K562 (cell line): ENCODE data around the gene SPX. TPM values are rescaled to one million over a fixed set of nuclear protein-coding genes. Genes with fewer than 3 reads are reported as not detected.

Experiments used
- ATAC-seq: fragments of 200-7000 bp; cut with Tn5 transposase; 3 replicates; pipeline ENCODE4 v1.9.1; 2020; ENCODE audit warnings: moderate library complexity
- BruUV-seq: library from RNA; stranded (reverse); fragments of 400-500 nt; replicated peaks from 2 replicates; lab custom pipeline; 2021; lab: Mats Ljungman, UMichigan
- CTCF ChIA-PET: fragments of 300-600 bp; formaldehyde crosslinking; extraction: SDS; loops from one replicate; lab custom pipeline; 2021; ENCODE audit warnings: low intra/inter-chr PET ratio; lab: Yijun Ruan, JAX
- POLR2A ChIA-PET: fragments of 300-600, 350-650 bp; sonication (Branson Sonifier 250); formaldehyde crosslinking; extraction: SDS; loops from one replicate; lab custom pipeline; 2021; ENCODE audit warnings: antibody characterized with exemption, inconsistent platforms; lab: Yijun Ruan, JAX
- DNase-seq, 4 experiments: peaks; one replicate each; pipeline versions ENCODE4 v3.0.0 to v3.0.0-alpha.2; 2011 to 2018; ENCODE audit warnings: low spot score in 3 of 4, mixed read lengths in 3 of 4; ENCODE audit errors: extremely low read depth in 1 of 4
- FAIRE-seq: peaks from 2 replicates; lab custom pipeline; 2011; peaks lifted over from hg19 to GRCh38; lab: Jason Lieb, UNC
- H2AFZ ChIP-seq: 2 replicates; pipeline ENCODE4 v1.6.0; 2011; ENCODE audit warnings: low read depth, low read length, control low read depth, inconsistent platforms
- H3K27ac ChIP-seq: fragments of 200-600 bp; 3 replicates; pipeline ENCODE4 v1.8.0; 2011; ENCODE audit warnings: low read depth, mild to moderate bottlenecking, control low read depth, inconsistent platforms, low read length, moderate library complexity, mixed read lengths; ENCODE audit errors: extremely low read depth
- H3K27me3 ChIP-seq, 2 experiments: fragments of 300-600 bp in 1 of 2; 2 replicates in 1 of 2; 3 replicates in 1 of 2; pipeline versions ENCODE4 v1.6.0 to v1.8.0; 2011; ENCODE audit warnings: inconsistent platforms in 2 of 2, low read length in 2 of 2, mild to moderate bottlenecking in 1 of 2, mixed read lengths in 1 of 2, moderate library complexity in 1 of 2; ENCODE audit not compliant: control insufficient read depth in 2 of 2, insufficient read depth in 2 of 2
- H3K36me3 ChIP-seq: fragments of 300-600 bp; 3 replicates; pipeline ENCODE4 v1.8.0; 2011; ENCODE audit warnings: mild to moderate bottlenecking, low read length, inconsistent platforms; ENCODE audit not compliant: control insufficient read depth, insufficient read depth
- H3K4me1 ChIP-seq, 2 experiments: fragments of 200-600 bp in 1 of 2; replicated peaks in 1 of 2; 2 replicates in 1 of 2; 3 replicates in 1 of 2; pipeline versions ENCODE4 v1.5.1 to v1.8.0; 2011; ENCODE audit warnings: inconsistent platforms in 2 of 2, low read length in 2 of 2, mild to moderate bottlenecking in 1 of 2, mixed read lengths in 1 of 2, moderate library complexity in 1 of 2; ENCODE audit not compliant: control insufficient read depth in 2 of 2, insufficient read depth in 2 of 2
- H3K4me2 ChIP-seq: 2 replicates; pipeline ENCODE4 v1.6.1; 2011; ENCODE audit warnings: low read length, control low read depth, inconsistent platforms, mixed read lengths; ENCODE audit not compliant: insufficient read depth
- H3K4me3 ChIP-seq: fragments of 200-600 bp; sonication (generic), shearing (Covaris generic); 2 replicates; pipeline ENCODE4 v1.5.1; 2016; ENCODE audit warnings: control low read depth, inconsistent platforms
- H3K79me2 ChIP-seq: fragments of 200-600 bp; 3 replicates; pipeline ENCODE4 v1.8.0; 2011; ENCODE audit warnings: low read length, inconsistent platforms; ENCODE audit not compliant: control insufficient read depth, insufficient read depth
- H3K9ac ChIP-seq, 2 experiments: 2 replicates each; pipeline versions ENCODE4 v1.6.0 to v1.6.1; 2011; ENCODE audit warnings: low read depth in 2 of 2, low read length in 2 of 2, control low read depth in 1 of 2, inconsistent platforms in 1 of 2, mild to moderate bottlenecking in 1 of 2, mixed read lengths in 1 of 2; ENCODE audit not compliant: insufficient read depth in 1 of 2
- H3K9me1 ChIP-seq: one replicate; pipeline ENCODE4 v1.6.0; 2011; ENCODE audit warnings: inconsistent platforms, mild to moderate bottlenecking, low read length, moderate library complexity; ENCODE audit not compliant: control insufficient read depth, insufficient read depth
- H3K9me3 ChIP-seq: replicated peaks from 2 replicates; pipeline ENCODE4 v1.5.1; 2011; ENCODE audit warnings: low read depth, low read length, inconsistent platforms; ENCODE audit not compliant: control insufficient read depth, insufficient read depth
- H4K20me1 ChIP-seq: replicated peaks from 2 replicates; pipeline ENCODE4 v1.6.1; 2011; ENCODE audit warnings: low read length, inconsistent platforms, mixed read lengths; ENCODE audit not compliant: control insufficient read depth, insufficient read depth
- ELK3 ChIP-seq: fragments of 450-650 bp; formaldehyde crosslinking; IDR thresholded peaks from 2 replicates; pipeline ENCODE4 v1.4.0; 2020; ENCODE audit warnings: mild to moderate bottlenecking
- GABPA ChIP-seq: fragments of 200-800 bp; sonication (Bioruptor generic); conservative IDR thresholded peaks from 2 replicates; pipeline ENCODE4 v1.6.1; 2016; ENCODE audit warnings: low read depth, missing genetic modification characterization, missing compliant biosample characterization
- IRF2 ChIP-seq: sonication (generic); formaldehyde crosslinking; IDR thresholded peaks from 2 replicates; pipeline ENCODE4 v1.8.1; 2022; ENCODE audit warnings: mild to moderate bottlenecking, missing genetic modification reagents
- NELFE ChIP-seq: IDR thresholded peaks from 2 replicates; pipeline ENCODE4 v1.6.1; 2011; ENCODE audit warnings: mild to moderate bottlenecking; ENCODE audit not compliant: insufficient read depth, insufficient read length
- NFE2 ChIP-seq: IDR thresholded peaks from 2 replicates; pipeline ENCODE4 v1.6.1; 2014; ENCODE audit warnings: antibody characterized with exemption, low read depth
- NFXL1 ChIP-seq: fragments of 450-650 bp; formaldehyde crosslinking; IDR thresholded peaks from 2 replicates; pipeline ENCODE4 v1.4.0; 2021; ENCODE audit warnings: mild to moderate bottlenecking
- PBX2 ChIP-seq, 2 experiments: IDR thresholded peaks in 1 of 2; conservative IDR thresholded peaks in 1 of 2; 2 replicates each; pipeline ENCODE4 v1.6.1; 2016; ENCODE audit warnings: low read depth in 2 of 2, mild to moderate bottlenecking in 1 of 2, missing compliant biosample characterization in 1 of 2, missing genetic modification characterization in 1 of 2, moderate library complexity in 1 of 2
- SAFB ChIP-seq: fragments of 200-400 bp; formaldehyde crosslinking; IDR thresholded peaks from 2 replicates; pipeline ENCODE4 v1.6.1; 2017; ENCODE audit warnings: low read depth, low read length, borderline replicate concordance
- SMAD2 ChIP-seq: fragments of 150-350 bp; IDR thresholded peaks from 2 replicates; pipeline ENCODE4 v1.6.1; 2014; ENCODE audit warnings: low read depth, mild to moderate bottlenecking, low read length
- WGBS: fragments of 100-300 bp; shearing (Covaris generic); methylation state at CpG from one replicate; pipeline ENCODE4 v1.1.6; 2016; ENCODE audit warnings: low coverage, mixed read lengths; ENCODE audit not compliant: insufficient coverage; ENCODE audit errors: missing lambda C conversion rate; 5-methylcytosine and 5-hydroxymethylcytosine counted together
- in situ Hi-C: fragments of 300-500 bp; cut with MboI; formaldehyde crosslinking; loops from 4 replicates; pipeline ENCODE4 v1.15.0; 2018; ENCODE audit warnings: inconsistent platforms, mixed read lengths
- intact Hi-C: fragments of 100-400 bp; cut with micrococcal nuclease; formaldehyde crosslinking; loops from 2 replicates; pipeline ENCODE4 v1.14.2; 2022
- polyA plus RNA-seq, 8 experiments: library from polyadenylated mRNA; depleted of rRNA in 4 of 8; stranded (reverse) in 5 of 8; unstranded in 3 of 8; fragments of >200 nt; fragmentation: Nextera tagmentation in 2 of 8; fragmentation: Illumina TruSeq in 1 of 8; extraction: Ambion mirVana in 2 of 8; extraction: Trizol in 1 of 8; gene quantifications; 2 replicates each; pipeline versions ENCODE4 v1.2.1 to v1.2.3, GENCODE V29; 2011 to 2014; ENCODE audit warnings: inconsistent platforms in 1 of 8, missing spikeins in 1 of 8
- total RNA-seq, 7 experiments: library from RNA; depleted of rRNA in 6 of 7; stranded (reverse); fragments of >200 nt in 6 of 7; fragmentation: Illumina TruSeq in 2 of 7; extraction: Trizol in 2 of 7; gene quantifications; 2 replicates each; pipeline versions ENCODE4 v1.2.1 to v1.2.3, GENCODE V29; 2011 to 2021; ENCODE audit warnings: low replicate concordance in 1 of 7

Gene SPX
- total and polyA plus RNA-seq, 9 of the 15 experiments (the other 6 are each of a cell fraction or from before 2014, with no cell fraction given) = 0.06 to 0.40 (median 0.14) TPM

- intact Hi-C loops = no loop called here
- ATAC-seq (no peak), FAIRE-seq (no peak), DNase-seq (no peak)
- ChIA-PET CTCF (no interaction called here), POLR2A (no interaction called here)
- Histone ChIP-seq H3K27ac (no peak overlapping the region), H3K4me3 (no peak overlapping the region), H3K9me1 (no peaks in the 10 kb centered on the region), H3K4me2 (no peak overlapping the region), H3K27me3 (peaks cover 0 to 3% of the 10 kb centered on the region in 2 experiments; a peak in 2 of 5 replicates), H2AFZ (no peak overlapping the region), H4K20me1 (no peaks in the 10 kb centered on the region), H3K79me2 (no peaks in the 10 kb centered on the region), H3K9me3 (no peaks in the 10 kb centered on the region), H3K4me1 (no peaks in the 10 kb centered on the region), H3K36me3 (no peaks in the 10 kb centered on the region), H3K9ac (no peak overlapping the region)
- in situ Hi-C loops = no loop called here
- BruUV-seq = no TSS peak
- 0% methylated on average over 1 of the region's 1 CpG for WGBS
- TF ChIP-seq NFXL1 (CRISPR knock-in tag) (no peak), SAFB (no peak), IRF2 (no peak), GABPA (tag) (no peak), SMAD2 (no peak), NFE2 (no peak)
Measured at GRCh38 chr12:21547437-21547836, 21.3 kb downstream of the SPX start.

- H3K9me3 ChIP-seq = no peaks in the 10 kb centered on the region
- no peaks in the 10 kb centered on the region for H3K79me2 ChIP-seq
- no peak overlapping the region for H3K4me2 ChIP-seq
- no peak overlapping the region for H3K9ac ChIP-seq
- H3K36me3 ChIP-seq = no peaks in the 10 kb centered on the region
- no peak overlapping the region for H3K4me3 ChIP-seq
- intact Hi-C loops (no loop called here), in situ Hi-C loops (no loop called here)
- DNase-seq = no peak
- H3K27ac ChIP-seq = no peak overlapping the region
- no peaks in the 10 kb centered on the region for H3K4me1 ChIP-seq
- H4K20me1 ChIP-seq = no peaks in the 10 kb centered on the region
- FAIRE-seq = no peak
- ChIA-PET CTCF (no interaction called here), POLR2A (no interaction called here)
- H3K9me1 ChIP-seq = no peaks in the 10 kb centered on the region
- H3K27me3 ChIP-seq = no peaks in the 10 kb centered on the region
- no peak overlapping the region for H2AFZ ChIP-seq
- WGBS = 0% methylated on average over 4 of the region's 4 CpGs
- TF ChIP-seq NELFE (no peak), ELK3 (no peak), PBX2 (CRISPR knock-in tag; IDR thresholded peaks at IDR 0.05; ENCODE audit: low read depth) (no peak), PBX2 (tag; conservative IDR thresholded peaks at IDR 0.05; ENCODE audit: low read depth) (no peak)
- no TSS peak for BruUV-seq
- ATAC-seq = no peak
Measured at GRCh38 chr12:21551841-21552465, 25.9 kb downstream of the SPX start.
